SJCRH30 (cell line): ENCODE results near the gene LUC7L. TPM values are rescaled to one million over a fixed set of nuclear protein-coding genes. Genes with fewer than 3 reads are reported as not detected.
A peak's percentile ranks its signal among the peaks of the same experiment; 100 is the strongest.
"Not testable (repeated sequence)": the region's sequence is repeated elsewhere in the genome, so short reads cannot be mapped to it uniquely, and the experiment has no call there.

ENCODE experiments used
- DNase-seq, 2 experiments: peaks; one replicate each; pipeline ENCODE4 v3.0.0-alpha.2; 2015 to 2020
- H3K27ac ChIP-seq: fragments of 250-450 bp; sonication (Bioruptor Pico); 2 replicates; pipeline ENCODE4 v1.5.1; 2020; ENCODE audit warnings: mild to moderate bottlenecking, moderate library complexity
- H3K27me3 ChIP-seq: fragments of 250-450 bp; sonication (Bioruptor Pico); 2 replicates; pipeline ENCODE4 v1.5.1; 2020; ENCODE audit warnings: mild to moderate bottlenecking, moderate library complexity
- H3K36me3 ChIP-seq: fragments of 250-450 bp; sonication (Bioruptor Pico); 2 replicates; pipeline ENCODE4 v1.5.1; 2020; ENCODE audit warnings: mild to moderate bottlenecking, moderate library complexity
- H3K4me1 ChIP-seq: fragments of 250-450 bp; sonication (Bioruptor Pico); 2 replicates; pipeline ENCODE4 v1.5.1; 2020; ENCODE audit warnings: mild to moderate bottlenecking, moderate library complexity
- H3K4me3 ChIP-seq: fragments of 250-450 bp; sonication (Bioruptor Pico); 2 replicates; pipeline ENCODE4 v1.5.1; 2020; ENCODE audit warnings: mild to moderate bottlenecking, moderate library complexity
- H3K9me3 ChIP-seq: fragments of 250-450 bp; sonication (Bioruptor Pico); replicated peaks from 2 replicates; pipeline ENCODE4 v1.5.1; 2020; ENCODE audit warnings: mild to moderate bottlenecking, moderate library complexity
- total RNA-seq: library from RNA; depleted of rRNA; stranded (reverse); fragments of >200 nt; shearing (Covaris generic); gene quantifications from 2 replicates; pipeline ENCODE4 v1.2.3, GENCODE V29; 2014

Gene LUC7L
- total RNA-seq, 1 experiment from 2014 or later: 47.4 TPM

GRCh38 chr16:267562-267961 is 38.3 kb upstream of the LUC7L start:
- not testable (repeated sequence) for H3K36me3 ChIP-seq, H3K27me3 ChIP-seq, H3K27ac ChIP-seq, H3K4me3 ChIP-seq, H3K9me3 ChIP-seq, DNase-seq
- H3K4me1 ChIP-seq: peaks cover 12% of the 10 kb centered on the region; the same call in 1 of the 2 replicates

GRCh38 chr16:266258-267164 is 37.3 kb upstream of the LUC7L start:
- Histone ChIP-seq H3K27ac (no peak overlapping the region), H3K36me3 (no peaks in the 10 kb centered on the region), H3K9me3 (no peaks in the 10 kb centered on the region), H3K4me3 (no peak overlapping the region), H3K27me3 (no peaks in the 10 kb centered on the region), H3K4me1 (peaks cover 12% of the 10 kb centered on the region; the same call in 1 of the 2 replicates)
- no peak for DNase-seq

- peak; percentile 37 to 49 for DNase-seq
- no peak overlapping the region for H3K27ac ChIP-seq
Measured at GRCh38 chr16:265711-266110, 36.5 kb upstream of the LUC7L start.

GRCh38 chr16:265002-265529 is 35.8 kb upstream of the LUC7L start:
- peaks cover 12% of the 10 kb centered on the region; the same call in 1 of the 2 replicates for H3K4me1 ChIP-seq
- H3K9me3 ChIP-seq: no peaks in the 10 kb centered on the region
- H3K36me3 ChIP-seq: no peaks in the 10 kb centered on the region
- no peaks in the 10 kb centered on the region for H3K27me3 ChIP-seq
- no peak for DNase-seq
- H3K4me3 ChIP-seq: no peak overlapping the region
- H3K27ac ChIP-seq: no peak overlapping the region

More at GRCh38 chr16:265711-266110, 36.5 kb upstream of the LUC7L start:
- Histone ChIP-seq H3K27me3 (no peaks in the 10 kb centered on the region), H3K9me3 (no peaks in the 10 kb centered on the region), H3K36me3 (no peaks in the 10 kb centered on the region), H3K4me3 (no peak overlapping the region), H3K4me1 (peaks cover 12% of the 10 kb centered on the region; the same call in 1 of the 2 replicates)

- no peak overlapping the region for H3K4me3 ChIP-seq
- DNase-seq: no peak
- no peaks in the 10 kb centered on the region for H3K36me3 ChIP-seq
Measured at GRCh38 chr16:264440-264951, 35.2 kb upstream of the LUC7L start.

GRCh38 chr16:263944-264343 is 34.7 kb upstream of the LUC7L start:
- Histone ChIP-seq H3K4me1 (peaks cover 12% of the 10 kb centered on the region; the same call in 1 of the 2 replicates), H3K36me3 (no peaks in the 10 kb centered on the region), H3K4me3 (no peak overlapping the region), H3K27ac (no peak overlapping the region), H3K27me3 (no peaks in the 10 kb centered on the region), H3K9me3 (no peaks in the 10 kb centered on the region)
- DNase-seq: no peak

More at GRCh38 chr16:264440-264951, 35.2 kb upstream of the LUC7L start:
- H3K4me1 ChIP-seq: peaks cover 12% of the 10 kb centered on the region; the same call in 1 of the 2 replicates
- H3K27me3 ChIP-seq: no peaks in the 10 kb centered on the region
- H3K9me3 ChIP-seq: no peaks in the 10 kb centered on the region
- H3K27ac ChIP-seq: no peak overlapping the region

GRCh38 chr16:263182-263774 is 34.0 kb upstream of the LUC7L start:
- Histone ChIP-seq H3K36me3 (no peaks in the 10 kb centered on the region), H3K27ac (no peak overlapping the region), H3K4me1 (peaks cover 12% of the 10 kb centered on the region; the same call in 1 of the 2 replicates), H3K4me3 (no peak overlapping the region), H3K9me3 (no peaks in the 10 kb centered on the region), H3K27me3 (no peaks in the 10 kb centered on the region)
- no peak for DNase-seq

- Histone ChIP-seq H3K27ac (no peak overlapping the region), H3K9me3 (no peaks in the 10 kb centered on the region), H3K27me3 (no peaks in the 10 kb centered on the region), H3K4me3 (no peak overlapping the region), H3K36me3 (no peaks in the 10 kb centered on the region), H3K4me1 (peaks cover 12% of the 10 kb centered on the region; the same call in 1 of the 2 replicates)
- DNase-seq: no peak
Measured at GRCh38 chr16:262121-262745, 33.0 kb upstream of the LUC7L start.

GRCh38 chr16:261031-261691 is 31.9 kb upstream of the LUC7L start:
- Histone ChIP-seq H3K9me3 (no peaks in the 10 kb centered on the region), H3K27me3 (no peaks in the 10 kb centered on the region), H3K4me1 (peaks cover 9% of the 10 kb centered on the region; the same call in 1 of the 2 replicates), H3K27ac (no peak overlapping the region), H3K4me3 (no peak overlapping the region), H3K36me3 (no peaks in the 10 kb centered on the region; the same call in 1 of the 2 replicates)
- DNase-seq: no peak

- Histone ChIP-seq H3K9me3 (no peaks in the 10 kb centered on the region), H3K4me3 (no peak overlapping the region), H3K27ac (no peak overlapping the region), H3K4me1 (peaks cover 1% of the 10 kb centered on the region; the same call in 1 of the 2 replicates), H3K36me3 (no peaks in the 10 kb centered on the region; the same call in 1 of the 2 replicates), H3K27me3 (no peaks in the 10 kb centered on the region)
- no peak for DNase-seq
Measured at GRCh38 chr16:260326-260725, 31.1 kb upstream of the LUC7L start.

GRCh38 chr16:259814-260253 is 30.6 kb upstream of the LUC7L start:
- no peak overlapping the region for H3K4me3 ChIP-seq
- H3K36me3 ChIP-seq: no peaks in the 10 kb centered on the region; the same call in 1 of the 2 replicates

GRCh38 chr16:259226-259625 is 30.0 kb upstream of the LUC7L start:
- no peak for DNase-seq
- H3K4me3 ChIP-seq: no peak overlapping the region
- H3K4me1 ChIP-seq: no peaks in the 10 kb centered on the region
- no peaks in the 10 kb centered on the region for H3K9me3 ChIP-seq
- H3K27ac ChIP-seq: no peak overlapping the region
- no peaks in the 10 kb centered on the region for H3K27me3 ChIP-seq
- no peaks in the 10 kb centered on the region; the same call in 1 of the 2 replicates for H3K36me3 ChIP-seq

More at GRCh38 chr16:259814-260253, 30.6 kb upstream of the LUC7L start:
- Histone ChIP-seq H3K27ac (no peak overlapping the region), H3K27me3 (no peaks in the 10 kb centered on the region), H3K9me3 (no peaks in the 10 kb centered on the region), H3K4me1 (no peaks in the 10 kb centered on the region)
- no peak for DNase-seq

- DNase-seq, H3K4me3 ChIP-seq, H3K27me3 ChIP-seq, H3K4me1 ChIP-seq, H3K36me3 ChIP-seq, H3K9me3 ChIP-seq, H3K27ac ChIP-seq: not testable (repeated sequence)
Measured at GRCh38 chr16:258091-258490, 28.8 kb upstream of the LUC7L start.

GRCh38 chr16:255183-255582 is 25.9 kb upstream of the LUC7L start:
- Histone ChIP-seq H3K27me3 (no peaks in the 10 kb centered on the region), H3K27ac (no peak overlapping the region), H3K4me3 (no peak overlapping the region), H3K9me3 (no peaks in the 10 kb centered on the region), H3K4me1 (no peaks in the 10 kb centered on the region), H3K36me3 (no peaks in the 10 kb centered on the region; the same call in 1 of the 2 replicates)
- DNase-seq: no peak
